GM12801 (cell line): Measurements from ENCODE around the gene SIRT7.

Experiments used
- CTCF ChIP-seq: IDR thresholded peaks from one replicate; pipeline ENCODE4 v1.5.1; 2011; ENCODE audit warnings: control low read depth; ENCODE audit not compliant: insufficient read length; ENCODE audit errors: extremely low read depth

The SIRT7 gene

GRCh38 chr17:81939881-81940385 lies 22.0 kb upstream of the SIRT7 start:
- TF ChIP-seq CTCF, result no peak

GRCh38 chr17:81939218-81939617 lies 21.2 kb upstream of the SIRT7 start:
- TF ChIP-seq CTCF, result no peak

- TF ChIP-seq CTCF, result no peak
Observed at GRCh38 chr17:81935709-81936084, 17.7 kb upstream of the SIRT7 start.

- no peak for TF ChIP-seq CTCF
Observed at GRCh38 chr17:81934850-81935708, 17.1 kb upstream of the SIRT7 start.

- no peak for TF ChIP-seq CTCF
Observed at GRCh38 chr17:81934098-81934757, 16.3 kb upstream of the SIRT7 start.

- no peak for TF ChIP-seq CTCF
Observed at GRCh38 chr17:81933178-81933699, 15.3 kb upstream of the SIRT7 start.

- no peak for TF ChIP-seq CTCF
Observed at GRCh38 chr17:81932333-81932983, 14.5 kb upstream of the SIRT7 start.
